ENCODE results near the gene CCL25.
"Not testable (repeated sequence)": the region's sequence is repeated elsewhere in the genome, so short reads cannot be mapped to it uniquely, and the experiment has no call there.

CCL25 gene

DNA sequence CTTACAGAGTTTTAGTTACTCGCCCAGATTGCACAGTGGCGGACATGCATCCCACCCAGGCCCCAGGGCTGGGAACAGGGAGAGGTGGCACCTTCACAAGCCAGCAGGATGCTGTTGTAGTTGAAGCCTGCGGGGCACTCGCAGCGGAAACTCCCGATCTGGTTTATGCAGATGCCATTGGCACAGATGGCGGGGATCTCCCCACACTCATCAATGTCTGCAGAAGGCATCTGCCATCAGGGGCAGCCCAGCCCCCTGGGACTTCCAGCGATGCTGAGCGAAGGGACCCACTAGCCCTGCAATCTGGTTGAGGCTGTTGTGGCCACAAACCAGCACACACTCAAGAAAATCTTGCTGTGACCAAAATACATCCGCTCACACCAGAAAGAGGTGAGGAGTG, 44.6 kb downstream of the CCL25 start:
- ChIA-PET POLR2A (ENCODE audit: low non-redundant PET) (no interaction called here), CTCF (no interaction called here)
- DNase-seq (ENCODE audit: low spot score): no peak
- TF ChIP-seq, protein P1, sequence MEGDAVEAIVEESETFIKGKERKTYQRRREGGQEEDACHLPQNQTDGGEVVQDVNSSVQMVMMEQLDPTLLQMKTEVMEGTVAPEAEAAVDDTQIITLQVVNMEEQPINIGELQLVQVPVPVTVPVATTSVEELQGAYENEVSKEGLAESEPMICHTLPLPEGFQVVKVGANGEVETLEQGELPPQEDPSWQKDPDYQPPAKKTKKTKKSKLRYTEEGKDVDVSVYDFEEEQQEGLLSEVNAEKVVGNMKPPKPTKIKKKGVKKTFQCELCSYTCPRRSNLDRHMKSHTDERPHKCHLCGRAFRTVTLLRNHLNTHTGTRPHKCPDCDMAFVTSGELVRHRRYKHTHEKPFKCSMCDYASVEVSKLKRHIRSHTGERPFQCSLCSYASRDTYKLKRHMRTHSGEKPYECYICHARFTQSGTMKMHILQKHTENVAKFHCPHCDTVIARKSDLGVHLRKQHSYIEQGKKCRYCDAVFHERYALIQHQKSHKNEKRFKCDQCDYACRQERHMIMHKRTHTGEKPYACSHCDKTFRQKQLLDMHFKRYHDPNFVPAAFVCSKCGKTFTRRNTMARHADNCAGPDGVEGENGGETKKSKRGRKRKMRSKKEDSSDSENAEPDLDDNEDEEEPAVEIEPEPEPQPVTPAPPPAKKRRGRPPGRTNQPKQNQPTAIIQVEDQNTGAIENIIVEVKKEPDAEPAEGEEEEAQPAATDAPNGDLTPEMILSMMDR (conservative IDR thresholded peaks at IDR 0.05; ENCODE audit: low read depth): no peak
- no peak overlapping the region for H3K27ac ChIP-seq

DNA sequence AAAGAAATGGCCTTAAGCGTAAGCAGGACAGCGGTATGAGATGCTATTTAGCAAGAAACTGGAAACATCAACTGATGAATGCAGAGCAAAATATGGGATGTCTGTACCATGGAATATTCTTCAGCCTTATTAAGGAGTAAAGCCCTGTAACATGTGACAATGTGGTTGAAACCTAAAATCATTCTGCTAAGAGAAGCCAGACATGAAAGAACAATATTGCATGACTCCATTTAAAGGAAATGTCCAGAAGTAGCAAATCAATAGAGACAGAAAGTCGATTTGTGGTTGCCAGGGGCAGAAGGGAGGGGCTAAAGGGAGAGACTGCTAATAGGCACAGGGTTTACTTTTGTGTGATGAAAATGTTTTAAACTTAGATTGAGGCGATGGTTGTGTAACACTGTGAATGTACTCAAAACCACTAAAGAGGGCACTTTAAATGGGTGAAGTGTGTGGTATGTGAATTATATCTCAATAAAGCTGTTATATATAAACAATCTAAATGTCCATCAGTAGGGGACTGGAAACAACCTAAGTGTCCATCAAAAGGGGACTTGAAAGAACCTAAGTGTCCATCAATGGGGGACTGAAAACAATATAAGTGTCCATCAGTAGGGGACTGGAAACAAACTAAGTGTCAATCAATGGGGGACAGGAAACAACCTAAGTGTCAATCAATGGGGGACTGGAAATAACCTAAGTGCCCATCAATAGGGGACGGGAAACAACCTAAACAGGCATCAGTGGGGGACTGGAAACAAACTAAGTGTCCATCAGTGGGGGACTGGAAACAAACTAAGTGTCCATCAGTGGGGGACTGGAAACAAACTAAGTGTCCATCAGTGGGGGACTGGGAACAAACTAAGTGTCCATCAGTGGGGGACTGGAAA, 45.4 kb downstream of the CCL25 start:
- ChIA-PET POLR2A (ENCODE audit: low non-redundant PET) (no interaction called here), CTCF (no interaction called here)
- H3K27ac ChIP-seq: no peak overlapping the region
- TF ChIP-seq, protein P1 (conservative IDR thresholded peaks at IDR 0.05; ENCODE audit: low read depth): no peak
- DNase-seq (ENCODE audit: low spot score): no peak

DNA sequence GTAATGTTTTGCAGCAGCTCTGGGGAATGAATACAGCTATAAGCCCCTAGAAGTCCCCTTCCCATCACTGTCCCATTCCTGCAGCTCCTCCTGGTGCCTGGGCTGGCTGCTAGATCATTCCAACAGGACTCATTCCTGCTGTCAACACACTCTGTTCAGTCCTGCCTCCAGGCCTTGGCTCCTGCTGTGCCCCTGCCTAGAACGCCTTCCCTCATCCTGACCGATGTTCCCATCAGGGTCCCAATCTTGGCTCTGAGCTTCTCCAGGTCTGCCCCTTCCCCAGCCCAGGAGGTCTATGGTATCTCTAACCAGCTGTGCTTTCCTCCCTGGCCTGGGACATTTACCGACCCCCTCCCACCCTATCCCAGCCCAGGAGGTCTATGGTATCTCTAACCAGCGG, 48.8 kb downstream of the CCL25 start:
- no peak overlapping the region for H3K27ac ChIP-seq
- TF ChIP-seq, protein P1 (conservative IDR thresholded peaks at IDR 0.05; ENCODE audit: low read depth): no peak
- DNase-seq (ENCODE audit: low spot score): no peak
- ChIA-PET POLR2A (ENCODE audit: low non-redundant PET) (no interaction called here), CTCF (no interaction called here)

DNA sequence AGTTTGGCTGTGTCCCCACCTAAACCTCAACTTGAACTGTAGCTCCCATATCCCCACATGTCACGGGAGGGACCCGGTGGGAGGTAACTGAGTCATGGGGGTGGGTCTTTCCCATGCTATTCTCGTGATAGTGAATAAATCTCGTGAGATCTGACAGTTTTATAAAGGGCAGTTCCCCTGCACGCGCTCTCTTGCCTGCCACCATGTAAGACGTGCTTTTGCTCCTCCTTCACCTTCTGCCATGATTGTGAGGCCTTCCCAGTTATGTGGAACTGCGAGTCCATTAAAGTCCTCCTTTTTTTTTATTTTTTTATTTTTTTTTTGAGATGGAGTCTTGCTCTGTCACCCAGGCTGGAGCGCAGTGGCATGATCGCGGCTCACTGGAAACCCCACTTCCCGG, 49.4 kb downstream of the CCL25 start:
- DNase-seq (ENCODE audit: low spot score); POLR2A ChIA-PET (ENCODE audit: low non-redundant PET); CTCF ChIA-PET; H3K27ac ChIP-seq: not testable (repeated sequence)

DNA sequence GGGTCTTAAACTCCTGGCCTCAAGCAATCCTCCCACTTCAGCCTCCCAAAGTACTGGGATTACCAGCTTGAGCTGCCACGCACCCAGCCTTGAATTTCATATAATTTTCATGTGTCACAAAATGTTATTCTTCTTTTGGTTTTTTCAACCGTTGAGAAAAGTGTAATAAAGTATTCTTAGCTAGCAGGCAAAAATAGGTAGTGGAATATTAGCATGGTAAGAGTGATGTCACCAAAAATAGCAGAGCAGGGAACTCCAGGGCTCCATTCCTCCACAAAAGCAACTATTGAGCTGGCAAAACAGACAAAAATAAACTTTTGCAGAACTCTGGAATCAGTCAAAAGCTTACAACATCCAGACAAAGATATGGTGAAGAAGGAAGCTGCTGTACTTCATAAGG, 52.9 kb downstream of the CCL25 start:
- CTCF ChIA-PET: no interaction called here

DNA sequence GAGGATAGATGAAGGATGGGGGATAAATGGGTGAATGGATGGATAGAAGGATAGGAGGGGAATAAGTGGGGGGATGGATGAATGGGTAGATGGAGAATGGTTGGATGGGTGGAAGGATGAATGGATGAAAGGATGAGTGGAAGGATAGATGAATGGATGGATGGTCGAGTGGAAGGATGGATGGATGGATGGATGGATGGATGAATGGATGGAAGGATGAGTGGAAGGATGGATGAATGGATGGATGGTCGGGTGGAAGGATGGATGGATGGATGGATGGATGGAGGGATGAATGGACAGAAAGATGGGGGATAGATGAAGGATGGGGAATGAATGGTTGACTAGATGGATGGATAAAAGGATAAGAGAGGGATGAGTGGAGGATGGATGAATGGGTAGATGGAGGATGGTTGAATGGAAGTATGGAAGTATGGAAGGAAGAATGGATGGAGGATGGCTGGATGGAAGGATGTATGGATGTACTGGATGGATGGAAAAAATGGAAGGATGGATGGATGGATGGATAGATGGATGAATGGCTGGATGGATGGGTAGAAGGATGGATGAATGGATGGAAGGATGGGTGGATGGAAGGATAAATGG, 54.8 kb downstream of the CCL25 start:
- H3K27ac ChIP-seq: no peak overlapping the region
- ChIA-PET CTCF (no interaction called here), POLR2A (ENCODE audit: low non-redundant PET) (no interaction called here)
- no peak for DNase-seq (ENCODE audit: low spot score)
- TF ChIP-seq, protein P1 (conservative IDR thresholded peaks at IDR 0.05; ENCODE audit: low read depth): no peak

More for the DNA sequence above, 52.9 kb downstream of the CCL25 start:
- no peak for DNase-seq (ENCODE audit: low spot score)
- POLR2A ChIA-PET (ENCODE audit: low non-redundant PET): no interaction called here
- TF ChIP-seq, protein P1 (conservative IDR thresholded peaks at IDR 0.05; ENCODE audit: low read depth): no peak
- H3K27ac ChIP-seq: no peak overlapping the region
